Gastrocnemius medialis (tissue), 4 donors: Measurements from ENCODE around the gene DPH7. TPM values are rescaled to one million over a fixed set of nuclear protein-coding genes. Genes with fewer than 3 reads are reported as not detected.

Experiments
- ATAC-seq, 2 donors: fragments of 150-250 bp; one replicate each; pipeline ENCODE4 v1.9.1; 2016
- DNase-seq, 2 donors: peaks; one replicate each; pipeline ENCODE4 v3.0.0-alpha.2; 2019
- H3K27ac ChIP-seq, 4 donors: fragments of 200-600 bp; sonication (generic); 1 replicate in 1 of 4; 2 replicates in 3 of 4; pipeline ENCODE4 v1.5.1; 2016 to 2018; ENCODE audit warnings: mild to moderate bottlenecking in 2 of 4, moderate library complexity in 1 of 4
- H3K27me3 ChIP-seq, 3 donors: fragments of 200-600 bp; sonication (generic) in 2 of 3; 1 replicate in 1 of 3; 2 replicates in 2 of 3; pipeline versions ENCODE4 v1.5.1 to v1.6.0; 2016 to 2019; ENCODE audit warnings: mild to moderate bottlenecking in 1 of 3, moderate library complexity in 1 of 3
- H3K36me3 ChIP-seq, 2 donors: fragments of 200-600 bp; sonication (generic) in 1 of 2; one replicate each; pipeline ENCODE4 v1.5.1; 2017 to 2018
- H3K4me1 ChIP-seq, 2 donors: fragments of 200-600 bp; sonication (generic) in 1 of 2; one replicate each; pipeline ENCODE4 v1.5.1; 2016 to 2017; ENCODE audit warnings: mild to moderate bottlenecking in 2 of 2
- H3K4me3 ChIP-seq, 4 donors: fragments of 200-600 bp; sonication (generic) in 3 of 4; 1 replicate in 1 of 4; 2 replicates in 3 of 4; pipeline ENCODE4 v1.5.1; 2016 to 2019; ENCODE audit warnings: mild to moderate bottlenecking in 2 of 4
- H3K9me3 ChIP-seq, 3 donors: fragments of 200-600 bp; sonication (generic) in 2 of 3; 1 replicate in 1 of 3; 2 replicates in 2 of 3; pipeline ENCODE4 v1.5.1; 2016 to 2019
- CTCF ChIP-seq, 5 experiments: fragments of 450-650 bp in 3 of 5; fragments of 200-600 bp in 2 of 5; sonication (generic) in 2 of 5; IDR thresholded peaks in 4 of 5; conservative IDR thresholded peaks in 1 of 5; 1 replicate in 4 of 5; 2 replicates in 1 of 5; pipeline ENCODE4 v1.5.1; 2016 to 2019; ENCODE audit warnings: antibody characterized with exemption in 5 of 5, mild to moderate bottlenecking in 3 of 5, moderate library complexity in 3 of 5
- POLR2A ChIP-seq, 2 donors: fragments of 450-650 bp; IDR thresholded peaks; one replicate each; pipeline ENCODE4 v1.6.1; 2017; ENCODE audit warnings: antibody characterized with exemption in 2 of 2, mild to moderate bottlenecking in 2 of 2, moderate library complexity in 2 of 2
- in situ Hi-C, 4 donors: fragments of 200-750 bp; cut with MboI; loops; one replicate each; pipeline versions ENCODE4 v1.15.0 to v1.8.0; 2017; ENCODE audit warnings: low sequenced_read_pairs in 4 of 4
- intact Hi-C: fragments of 100-400 bp; cut with DNase I; formaldehyde crosslinking; loops from one replicate; pipeline ENCODE4 v1.15.1; 2023; ENCODE audit warnings: low total_unique reads
- total RNA-seq, 4 donors: library from RNA; depleted of rRNA; stranded (reverse); fragments of >200 nt; gene quantifications; one replicate each; pipeline versions ENCODE4 v1.1.0 to v1.2.3, GENCODE V29; 2016

DPH7 gene
- total RNA-seq, 4 donors from 2014 or later, result 10.0 to 25.2 (median 13.6) TPM

GRCh38 chr9:137524981-137525317, 53.8 kb downstream of the DPH7 start:
- in situ Hi-C loops (no loop called here), intact Hi-C loops (no loop called here)
- ATAC-seq, result no peak

GRCh38 chr9:137524161-137524980, 54.4 kb downstream of the DPH7 start:
- Histone ChIP-seq H3K27me3 (no peaks in the 10 kb centered on the region), H3K27ac (no peak overlapping the region), H3K36me3 (peaks cover 0 to 3% of the 10 kb centered on the region in 2 donors), H3K4me1 (peaks cover 0 to 3% of the 10 kb centered on the region in 2 donors), H3K4me3 (no peak overlapping the region), H3K9me3 (no peaks in the 10 kb centered on the region)
- intact Hi-C loops, result no loop called here
- DNase-seq (no peak), ATAC-seq (no peak)
- TF ChIP-seq CTCF (IDR thresholded peaks at IDR 0.05 in 4 of 5, conservative IDR thresholded peaks at IDR 0.05 in 1 of 5), result no peak
- TF ChIP-seq POLR2A (IDR thresholded peaks at IDR 0.05), result no peak
- in situ Hi-C loops, result no loop called here

More at GRCh38 chr9:137524981-137525317, 53.8 kb downstream of the DPH7 start:
- H3K9me3 ChIP-seq, result no peaks in the 10 kb centered on the region
- no peak for DNase-seq
- H3K27ac ChIP-seq, result no peak overlapping the region
- peaks cover 0 to 3% of the 10 kb centered on the region in 2 donors for H3K4me1 ChIP-seq
- no peak overlapping the region for H3K4me3 ChIP-seq
- H3K36me3 ChIP-seq, result no peaks in the 10 kb centered on the region
- H3K27me3 ChIP-seq, result no peaks in the 10 kb centered on the region
- TF ChIP-seq CTCF (IDR thresholded peaks at IDR 0.05 in 4 of 5, conservative IDR thresholded peaks at IDR 0.05 in 1 of 5), result no peak
- no peak for TF ChIP-seq POLR2A (IDR thresholded peaks at IDR 0.05)

- H3K36me3 ChIP-seq, result peaks cover 0 to 5% of the 10 kb centered on the region in 2 donors
- intact Hi-C loops, result no loop called here
- no peaks in the 10 kb centered on the region for H3K27me3 ChIP-seq
- in situ Hi-C loops, result no loop called here
- no peak overlapping the region for H3K4me3 ChIP-seq
- H3K27ac ChIP-seq, result no peak overlapping the region
- H3K9me3 ChIP-seq, result no peaks in the 10 kb centered on the region
- peaks cover 0 to 3% of the 10 kb centered on the region in 2 donors for H3K4me1 ChIP-seq
- TF ChIP-seq CTCF (IDR thresholded peaks at IDR 0.05 in 4 of 5, conservative IDR thresholded peaks at IDR 0.05 in 1 of 5), result no peak
- ATAC-seq (no peak), DNase-seq (no peak)
Measured at GRCh38 chr9:137522746-137523455, 55.8 kb downstream of the DPH7 start.

- DNase-seq, result no peak
- no peak for TF ChIP-seq CTCF (IDR thresholded peaks at IDR 0.05 in 4 of 5, conservative IDR thresholded peaks at IDR 0.05 in 1 of 5)
- no peak for TF ChIP-seq POLR2A (IDR thresholded peaks at IDR 0.05)
- in situ Hi-C loops, result no loop called here
- peaks cover 0 to 3% of the 10 kb centered on the region in 2 donors for H3K4me1 ChIP-seq
- no peak for ATAC-seq
- no peak overlapping the region for H3K27ac ChIP-seq
- H3K27me3 ChIP-seq, result no peaks in the 10 kb centered on the region
- no peak overlapping the region for H3K4me3 ChIP-seq
- H3K9me3 ChIP-seq, result no peaks in the 10 kb centered on the region
- intact Hi-C loops, result no loop called here
- peaks cover 0 to 5% of the 10 kb centered on the region in 2 donors for H3K36me3 ChIP-seq
Measured at GRCh38 chr9:137521405-137521985, 57.2 kb downstream of the DPH7 start.
